Activated CD4-positive, alpha-beta T cell treated with anti-CD3 and anti-CD28 coated beads, Interleukin-2, amount 50 U/mL, for 16 hours (primary cell): ENCODE measurements around the gene NDP.
"Not testable (repeated sequence)": the region's sequence is repeated elsewhere in the genome, so short reads cannot be mapped to it uniquely, and the experiment has no call there.

Experiments
- DNase-seq: peaks from one replicate; pipeline ENCODE4 v3.0.0-alpha.2; 2020

Gene NDP

DNA sequence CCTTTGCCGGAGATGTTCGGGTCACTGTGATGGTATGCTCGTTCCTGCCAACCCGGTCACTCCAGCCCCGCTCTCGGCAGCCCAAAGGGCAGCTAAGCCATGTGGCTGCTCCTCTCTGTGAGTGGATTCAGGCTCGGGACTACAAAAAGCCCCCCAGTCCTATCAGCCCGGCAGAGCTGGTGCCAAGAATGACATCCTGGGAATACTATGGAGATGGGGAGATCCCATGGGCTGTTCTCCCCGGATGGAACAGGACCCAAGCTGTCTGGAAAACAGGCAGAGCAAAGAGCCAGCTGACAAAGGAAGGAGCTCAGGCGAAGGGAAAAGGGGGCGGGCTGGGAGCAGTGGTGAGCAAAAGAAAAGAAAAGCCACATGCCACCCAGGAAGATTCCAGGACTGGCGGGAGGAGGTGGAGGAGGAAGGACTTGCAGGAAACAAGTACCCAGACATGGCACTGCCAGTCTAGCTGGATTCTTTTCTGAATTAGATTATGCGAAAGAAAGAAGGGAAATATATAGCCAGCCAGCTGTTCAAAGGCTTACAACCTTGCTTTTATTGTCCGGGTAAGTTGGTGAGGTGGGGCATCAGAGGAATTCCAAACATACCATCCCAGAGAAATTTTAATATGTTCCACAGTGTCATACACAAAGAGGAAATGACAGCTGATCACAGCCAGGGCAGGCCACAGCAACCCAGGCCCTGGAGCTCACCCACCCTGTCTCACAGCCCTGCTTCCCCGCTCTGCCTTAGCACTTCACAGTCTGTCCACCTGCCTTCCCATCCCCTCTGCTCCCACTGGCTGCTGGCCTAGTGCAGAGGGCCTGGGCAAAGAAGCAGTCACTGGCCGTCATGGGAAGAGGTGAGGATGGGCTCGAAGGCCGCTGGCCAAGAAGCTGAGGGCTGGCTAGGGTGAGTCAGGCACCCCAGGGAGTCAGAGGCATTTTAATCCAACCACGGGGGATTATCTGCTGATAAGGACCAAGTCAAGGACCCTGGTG lies 3.4 kb downstream of the NDP start:
- no peak for DNase-seq

DNA sequence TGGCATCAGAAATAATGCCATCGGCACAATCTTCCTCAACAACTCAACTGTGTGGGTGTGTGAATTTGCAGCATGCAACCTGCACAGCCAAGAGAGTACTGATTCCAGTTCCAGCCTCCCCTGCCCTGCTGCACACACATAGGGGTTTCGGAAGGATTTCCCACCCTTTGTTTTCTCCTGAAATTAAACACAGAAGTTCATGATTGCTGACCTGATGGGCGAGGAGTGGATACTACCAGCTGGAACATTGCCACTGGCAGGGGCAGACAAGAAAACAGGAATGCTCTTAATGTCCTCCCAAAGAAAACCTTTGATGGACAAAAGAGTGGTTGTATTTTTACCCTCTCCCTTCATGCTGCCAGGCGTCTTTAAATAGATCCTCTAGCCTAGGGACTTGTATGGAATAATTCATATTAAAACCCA lies 4.8 kb downstream of the NDP start:
- no peak for DNase-seq

DNA sequence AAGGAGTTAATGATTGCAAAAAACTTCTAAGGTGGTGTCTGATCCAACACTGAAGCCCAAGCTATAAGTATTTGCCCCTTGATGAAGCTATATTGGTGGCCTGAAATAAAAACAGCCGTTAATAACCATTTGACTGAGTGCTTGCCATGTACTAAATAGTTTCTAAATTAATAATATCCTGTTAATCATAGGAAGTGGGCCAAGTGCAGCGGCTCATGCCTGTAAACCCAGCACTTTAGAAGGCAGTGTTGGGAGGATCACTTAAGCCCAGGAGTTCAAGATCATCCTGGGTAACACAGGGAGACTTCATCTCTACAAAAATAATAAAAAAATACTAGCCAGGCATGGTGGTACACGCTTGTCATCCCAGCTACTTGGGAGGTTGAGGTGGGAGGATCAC lies 8.3 kb downstream of the NDP start:
- no peak for DNase-seq

DNA sequence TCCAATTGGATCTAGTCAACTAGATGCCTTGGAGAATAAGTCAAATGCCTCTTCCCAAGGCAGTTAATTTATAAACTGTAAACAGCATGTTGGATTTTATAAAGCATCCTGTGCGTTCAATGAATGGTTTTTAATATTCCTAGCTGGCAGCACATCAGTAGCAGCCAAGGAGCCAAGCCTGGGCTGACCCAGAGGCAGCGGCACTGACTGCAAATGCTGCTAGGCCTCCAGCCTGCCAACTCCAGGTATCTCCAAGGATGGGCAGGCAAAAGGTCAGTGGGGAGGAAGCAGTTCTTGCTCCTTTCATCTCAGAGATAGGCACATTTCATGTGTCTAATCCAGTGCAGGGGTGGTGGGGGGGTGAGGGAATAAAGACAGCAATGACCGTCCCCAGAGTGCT lies 9.5 kb downstream of the NDP start:
- no peak for DNase-seq

DNA sequence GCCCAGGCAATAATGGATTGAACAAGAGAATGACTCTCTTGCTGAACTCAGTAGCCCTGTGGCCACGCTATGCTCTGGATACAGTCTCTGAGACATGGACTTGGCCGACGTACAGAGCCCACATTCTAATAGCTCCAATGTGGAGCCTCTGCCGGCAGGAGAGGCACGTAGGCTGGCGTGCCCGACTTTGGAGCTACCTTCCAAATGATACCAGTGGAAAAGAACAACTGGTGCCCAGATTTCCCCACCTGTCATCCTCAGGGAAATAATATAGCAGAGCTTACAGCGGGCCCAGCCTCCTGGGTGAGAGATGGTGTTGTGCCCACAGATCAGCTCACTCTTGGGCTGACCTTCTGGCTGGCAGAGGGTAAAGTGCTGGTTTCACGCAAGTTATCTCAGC lies 10.6 kb downstream of the NDP start:
- no peak for DNase-seq

DNA sequence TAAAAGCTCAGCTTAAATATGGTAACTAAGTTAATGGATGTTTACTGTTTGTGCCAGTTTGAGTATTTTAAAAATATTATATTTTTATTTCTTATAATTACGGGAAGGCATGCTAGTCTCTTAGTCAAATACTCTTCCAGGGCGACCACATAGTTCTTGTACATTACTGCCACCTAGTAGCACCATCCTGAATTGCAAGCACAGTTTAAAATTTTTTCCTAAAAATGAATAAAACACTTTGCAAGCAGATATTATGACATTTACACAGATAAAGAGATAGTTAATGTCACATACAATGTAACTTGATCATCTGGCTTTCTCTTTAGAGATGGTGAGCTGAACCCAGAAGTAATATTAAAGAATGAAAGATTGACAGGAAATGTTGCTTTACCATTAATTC lies 11.5 kb downstream of the NDP start:
- DNase-seq = no peak

DNA sequence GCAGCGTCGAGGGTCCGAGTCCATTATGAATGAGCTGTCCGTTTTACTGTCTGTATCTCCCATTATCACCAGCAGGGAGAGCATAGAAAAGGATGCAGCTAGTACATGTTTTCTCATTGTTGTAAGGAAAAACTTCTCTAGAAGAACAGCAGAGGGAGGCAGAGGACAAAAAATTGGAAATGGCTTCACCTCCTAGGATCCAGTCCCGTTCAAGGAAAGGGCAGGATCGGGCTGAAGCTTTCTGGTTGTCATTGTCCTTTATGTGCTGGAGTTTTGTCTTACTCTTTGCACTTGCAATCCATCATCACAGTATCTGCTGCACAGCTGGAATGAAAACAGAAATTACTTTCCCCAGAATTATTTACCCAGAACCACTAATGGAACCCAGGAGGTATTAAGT lies 14.7 kb downstream of the NDP start:
- DNase-seq = peak; percentile 54

DNA sequence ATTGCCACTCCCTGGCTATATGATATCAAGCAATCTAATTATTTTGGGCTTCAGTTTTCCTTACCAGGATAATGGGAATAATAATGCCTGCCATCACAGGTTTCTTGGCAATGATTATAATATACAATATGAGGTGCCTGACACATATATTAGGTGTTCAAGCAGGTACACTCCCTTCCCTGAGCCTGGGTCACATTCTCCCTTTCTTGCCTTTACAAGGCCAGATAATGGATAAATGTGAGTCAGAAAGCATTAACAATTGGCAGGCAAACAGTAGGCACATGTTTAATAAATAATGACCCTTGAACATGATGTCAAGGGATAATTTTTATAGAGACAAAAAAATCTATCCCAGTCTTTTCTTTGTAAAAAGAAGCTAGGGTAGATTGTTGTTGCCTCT lies 17.2 kb downstream of the NDP start:
- no peak for DNase-seq

DNA sequence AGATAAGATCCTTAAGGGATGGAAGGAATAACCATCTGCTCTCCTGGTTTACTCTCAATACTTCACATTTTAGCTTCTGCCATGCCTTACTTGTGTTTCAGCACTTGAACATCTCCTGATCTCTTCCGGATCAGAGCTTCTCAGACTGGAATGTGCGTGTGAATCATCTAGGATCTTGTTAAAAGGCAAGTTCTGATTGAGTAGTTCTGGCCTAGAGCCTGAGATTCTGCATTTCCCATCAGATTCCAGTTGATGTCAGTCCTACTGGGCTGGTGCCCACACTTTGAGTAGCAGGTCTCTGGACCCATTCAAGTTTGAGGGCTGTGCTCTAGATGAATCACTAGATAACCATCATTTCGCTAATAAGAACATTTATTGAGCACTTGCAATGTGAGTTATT lies 20.0 kb downstream of the NDP start:
- no peak for DNase-seq

DNA sequence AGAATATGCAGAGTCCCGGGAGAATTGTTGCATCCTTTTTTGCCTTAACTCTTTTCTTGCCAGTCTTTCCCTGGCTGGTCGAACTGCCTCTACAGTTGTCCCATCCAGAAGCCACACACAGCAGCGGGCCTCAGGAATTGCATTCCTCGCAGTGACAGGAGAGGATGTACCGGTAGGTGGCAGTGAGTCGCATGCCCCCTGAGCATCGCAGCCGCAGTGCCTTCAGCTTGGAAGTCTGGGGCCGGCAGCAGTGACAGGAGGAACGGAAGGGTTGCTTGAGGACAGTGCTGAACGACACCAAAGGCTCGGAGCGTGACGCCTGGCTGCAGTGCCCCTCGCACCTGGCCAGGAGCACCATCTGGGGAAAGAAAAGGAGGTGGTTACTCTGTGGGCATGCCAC lies 23.5 kb downstream of the NDP start:
- peak; percentile 18 for DNase-seq

DNA sequence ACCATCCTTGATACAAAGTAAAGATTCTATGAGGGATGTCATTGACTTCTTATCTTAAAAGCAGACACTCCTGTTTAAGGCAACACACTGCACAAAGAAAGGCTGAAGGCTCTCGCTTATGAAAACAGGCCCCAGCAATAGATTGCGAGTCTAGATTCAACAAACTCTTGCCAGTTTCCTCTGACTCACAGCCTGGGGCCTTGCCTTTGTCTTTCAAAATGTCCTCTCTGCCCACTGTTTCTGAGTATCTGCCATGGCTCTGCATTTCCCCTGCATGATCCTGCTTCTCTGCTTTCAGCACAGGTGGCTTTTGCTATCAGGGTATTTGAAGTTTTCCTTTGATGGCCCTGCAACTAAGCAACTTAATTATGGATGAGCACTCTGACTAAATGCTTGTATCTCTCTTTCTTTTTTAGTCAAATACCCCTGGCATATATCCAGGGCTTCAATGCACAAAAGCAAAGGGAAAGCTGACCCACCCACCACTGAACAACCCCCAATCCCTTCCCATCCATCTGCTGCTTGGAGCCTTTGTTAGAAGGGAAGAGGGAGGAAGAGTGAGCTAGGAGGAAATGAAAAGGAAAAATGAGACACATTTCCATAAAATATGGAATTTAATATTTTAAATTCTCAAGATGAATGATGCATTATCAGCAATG lies 32.2 kb downstream of the NDP start:
- DNase-seq = no peak

DNA sequence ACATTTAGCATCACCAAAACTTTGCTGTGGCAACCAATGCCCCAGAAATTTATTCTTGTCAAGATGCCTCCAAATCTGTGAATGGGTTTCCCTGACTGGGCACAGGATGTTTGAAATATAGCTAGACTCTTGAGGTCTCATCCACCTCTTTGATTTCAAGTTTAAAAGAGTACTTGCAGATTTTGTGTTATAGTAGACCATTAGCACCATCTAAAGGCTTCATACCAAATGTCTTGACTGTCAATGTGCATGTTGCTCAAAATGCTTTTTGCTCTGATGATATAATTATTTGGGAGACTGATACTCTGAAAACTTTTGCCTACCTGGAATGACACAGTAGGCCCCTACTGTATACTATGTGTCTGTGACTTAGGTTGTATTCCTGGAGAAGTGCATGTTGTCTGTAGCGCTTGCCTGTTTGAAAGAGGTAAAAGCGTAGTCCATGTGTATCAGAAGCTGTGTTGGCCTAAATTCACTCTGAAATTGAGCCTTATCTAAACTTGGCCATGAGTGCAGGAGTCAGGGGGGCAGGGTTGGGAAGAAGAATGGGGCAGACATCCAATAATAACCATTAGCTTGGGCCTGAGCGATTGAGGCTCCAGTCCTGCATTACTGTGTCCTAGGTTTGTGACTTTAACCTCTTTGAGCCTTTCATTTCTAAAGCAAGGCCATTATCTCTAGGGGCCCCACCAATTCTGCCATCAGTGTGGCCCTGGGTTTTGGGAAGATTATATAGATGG lies 33.8 kb downstream of the NDP start:
- DNase-seq = no peak

DNA sequence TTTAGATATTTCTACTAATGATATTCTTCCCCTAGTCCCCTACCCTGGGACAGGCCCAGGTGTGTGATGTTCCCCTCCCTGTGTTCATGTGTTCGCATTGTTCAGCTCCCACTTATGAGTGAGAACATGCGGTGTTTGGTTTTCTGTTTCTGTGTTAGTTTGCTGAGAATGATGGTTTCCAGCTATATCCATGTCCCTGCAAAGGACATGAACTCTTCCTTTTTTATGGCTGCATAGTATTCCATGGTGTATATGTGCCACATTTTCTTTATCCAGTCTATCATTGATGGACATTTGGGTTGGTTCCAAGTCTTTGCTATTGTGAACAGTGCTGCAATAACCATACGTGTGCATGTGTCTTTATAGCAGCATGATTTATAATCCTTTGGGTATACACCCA lies 51.2 kb downstream of the NDP start:
- DNase-seq = not testable (repeated sequence)

DNA sequence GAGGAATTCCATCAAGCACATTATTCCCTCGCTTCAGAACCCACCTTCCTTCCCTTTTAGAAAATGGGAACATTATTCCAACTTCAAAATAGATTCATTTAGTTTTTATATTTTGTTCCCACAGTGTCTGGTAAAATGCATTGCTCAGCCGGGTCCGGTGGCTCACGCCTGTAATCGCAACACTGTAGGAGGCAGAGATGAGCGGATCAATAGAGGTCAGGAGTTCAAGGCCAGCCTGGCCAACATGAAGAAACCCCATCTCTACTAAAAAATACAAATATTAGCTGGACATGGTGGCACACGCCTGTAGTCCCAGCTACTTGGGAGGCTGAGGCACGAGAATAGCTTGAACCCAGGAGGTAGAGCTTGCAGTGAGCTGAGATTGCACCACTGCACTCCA lies 62.4 kb downstream of the NDP start:
- DNase-seq = not testable (repeated sequence)

DNA sequence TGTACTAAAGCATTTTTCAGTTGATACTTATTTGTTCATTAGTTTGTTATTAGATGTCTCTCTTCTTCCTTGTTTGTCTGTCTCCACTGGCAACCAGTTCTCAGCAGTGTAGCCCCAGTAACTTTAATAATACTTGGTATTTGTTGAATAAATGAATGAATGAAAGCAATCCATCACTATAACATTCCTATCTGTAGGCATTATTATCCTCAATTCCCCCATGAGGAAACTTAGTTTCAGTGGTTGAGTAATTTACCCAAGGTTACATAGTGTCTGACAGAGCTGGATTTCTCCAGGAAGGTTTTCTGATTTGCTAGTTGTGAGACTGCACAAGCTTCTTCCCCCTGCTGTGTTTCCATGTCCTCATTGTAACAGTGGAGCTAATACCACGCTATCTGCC lies 63.2 kb downstream of the NDP start:
- DNase-seq = no peak

DNA sequence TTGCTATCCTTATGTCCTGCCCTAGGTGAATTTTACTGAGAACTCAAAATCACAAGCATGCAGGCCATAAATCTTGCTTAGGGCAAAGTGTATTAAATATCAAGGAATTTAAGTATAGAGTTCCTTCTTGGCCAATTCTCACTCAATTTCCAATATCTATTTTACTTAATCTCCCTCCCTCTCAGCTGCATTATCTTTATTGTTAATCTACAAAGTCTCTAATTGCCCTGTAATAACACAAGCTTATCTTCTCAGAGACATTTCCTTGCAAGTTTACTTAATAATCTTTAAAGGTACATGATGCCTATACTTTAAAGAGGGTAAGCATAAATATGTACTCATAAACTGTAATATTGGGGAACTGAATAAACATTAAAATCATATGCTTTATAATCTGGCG lies 64.0 kb downstream of the NDP start:
- no peak for DNase-seq

DNA sequence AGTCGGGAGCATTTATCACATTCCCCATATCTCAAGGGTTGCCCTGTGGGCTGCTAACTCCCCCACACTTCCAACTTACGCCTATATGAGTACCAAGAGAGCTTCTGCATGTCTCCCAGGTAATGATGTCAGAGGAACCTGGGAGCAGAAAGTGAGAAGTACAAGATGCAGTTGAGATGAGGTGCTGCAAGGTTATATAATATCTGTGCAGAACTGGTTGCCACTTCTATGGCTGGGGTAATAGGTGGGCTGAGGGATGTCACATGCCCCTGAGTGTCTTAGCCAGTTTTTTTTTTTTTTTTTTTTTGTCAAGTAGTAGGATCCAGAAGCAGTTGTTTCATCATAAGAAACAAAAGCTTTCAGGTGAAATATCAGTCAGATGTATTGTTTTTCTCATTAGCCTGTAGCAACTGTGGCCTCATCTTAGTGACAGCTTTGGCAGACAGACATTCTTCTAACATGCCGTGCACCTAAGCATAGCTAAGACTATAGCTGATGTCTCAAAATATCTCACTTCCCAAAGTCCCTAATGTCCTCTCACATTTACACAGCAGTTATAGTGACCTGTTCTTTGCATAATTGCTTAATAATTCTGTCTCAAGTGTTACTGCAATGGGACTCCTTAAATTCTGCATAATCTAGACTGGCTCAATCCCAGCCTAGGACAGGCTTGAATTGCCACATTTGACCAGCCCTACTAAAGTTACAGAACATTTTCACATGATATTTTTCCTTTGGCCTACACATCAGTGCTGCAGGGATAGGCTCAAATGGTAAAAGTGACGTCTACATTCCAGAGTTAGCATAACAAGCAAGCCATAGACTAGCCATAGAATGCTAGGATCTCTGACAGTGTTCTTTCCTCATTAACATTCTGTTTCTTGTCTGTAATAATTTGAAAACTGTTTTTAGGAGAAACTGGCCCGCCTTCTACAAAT lies 73.0 kb downstream of the NDP start:
- no peak for DNase-seq
